GM23338 (cell line): ENCODE measurements around the gene BRD7.

Experiments used
- EZH2 ChIP-seq: fragments of 200-600 bp; sonication (generic); IDR thresholded peaks from one replicate; pipeline ENCODE4 v1.8.0; 2017; ENCODE audit warnings: antibody characterized with exemption, mild to moderate bottlenecking, low read depth; ENCODE audit not compliant: unreplicated experiment
- JUNB ChIP-seq: IDR thresholded peaks from one replicate; pipeline ENCODE4 v1.6.1; 2016; ENCODE audit warnings: antibody characterized with exemption; ENCODE audit not compliant: unreplicated experiment
- POLR2AphosphoS5 ChIP-seq: IDR thresholded peaks from 2 replicates; pipeline ENCODE4 v1.6.1; 2016; ENCODE audit warnings: antibody characterized with exemption, low read depth
- ZNF331 ChIP-seq: fragments of 250-450 bp; sonication (Bioruptor Pico); IDR thresholded peaks from 2 replicates; pipeline ENCODE4 v1.5.0; 2020; ENCODE audit warnings: low read depth, mild to moderate bottlenecking, moderate library complexity
- TF ChIP-seq, protein P1 (sequence below), 2 experiments: fragments of 200-600 bp in 1 of 2; sonication (generic) in 1 of 2; conservative IDR thresholded peaks; 2 replicates each; pipeline versions ENCODE4 v1.5.1 to v1.6.1; 2016 to 2017; ENCODE audit warnings: antibody characterized with exemption in 2 of 2, low read depth in 2 of 2, mild to moderate bottlenecking in 2 of 2, moderate library complexity in 1 of 2
- TF ChIP-seq, protein P2 (sequence below): IDR thresholded peaks from 2 replicates; pipeline ENCODE4 v1.6.1; 2016; ENCODE audit warnings: antibody characterized with exemption

DNA sequence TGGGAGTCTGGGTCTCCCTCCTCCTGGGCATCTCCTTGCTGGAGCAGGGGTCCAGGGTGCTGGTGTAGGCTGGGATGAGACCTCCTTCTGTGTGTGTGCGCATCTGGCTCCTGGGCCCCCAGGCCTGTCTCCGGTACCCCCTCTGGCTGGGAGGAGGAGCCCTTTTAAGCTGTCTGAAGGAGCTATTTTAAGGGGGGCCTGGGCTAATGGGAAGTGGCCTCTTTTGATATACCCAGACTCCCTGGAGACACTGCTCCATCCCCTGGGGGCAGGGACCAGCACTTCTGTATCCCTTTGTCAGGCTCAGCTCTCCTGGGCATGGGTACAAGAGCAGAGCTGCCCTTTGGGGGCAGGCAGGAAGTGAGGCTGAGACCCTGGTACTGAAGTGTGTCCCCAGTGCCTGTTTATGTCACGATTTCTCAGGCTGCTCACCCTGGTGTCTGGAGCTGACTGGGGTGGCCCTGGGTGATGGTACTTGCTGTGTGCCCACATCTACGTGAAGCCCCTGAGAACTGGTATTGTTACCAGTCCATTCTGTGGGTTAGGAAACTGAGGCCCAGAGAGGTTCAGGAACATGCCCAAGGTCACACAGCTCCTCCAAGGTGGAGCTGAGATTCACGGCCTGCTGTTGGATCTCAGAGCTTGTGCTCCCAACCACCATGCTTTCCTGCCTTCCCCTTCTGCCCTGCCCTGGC is 96.0 kb downstream of the BRD7 start:
- TF ChIP-seq, protein P1, sequence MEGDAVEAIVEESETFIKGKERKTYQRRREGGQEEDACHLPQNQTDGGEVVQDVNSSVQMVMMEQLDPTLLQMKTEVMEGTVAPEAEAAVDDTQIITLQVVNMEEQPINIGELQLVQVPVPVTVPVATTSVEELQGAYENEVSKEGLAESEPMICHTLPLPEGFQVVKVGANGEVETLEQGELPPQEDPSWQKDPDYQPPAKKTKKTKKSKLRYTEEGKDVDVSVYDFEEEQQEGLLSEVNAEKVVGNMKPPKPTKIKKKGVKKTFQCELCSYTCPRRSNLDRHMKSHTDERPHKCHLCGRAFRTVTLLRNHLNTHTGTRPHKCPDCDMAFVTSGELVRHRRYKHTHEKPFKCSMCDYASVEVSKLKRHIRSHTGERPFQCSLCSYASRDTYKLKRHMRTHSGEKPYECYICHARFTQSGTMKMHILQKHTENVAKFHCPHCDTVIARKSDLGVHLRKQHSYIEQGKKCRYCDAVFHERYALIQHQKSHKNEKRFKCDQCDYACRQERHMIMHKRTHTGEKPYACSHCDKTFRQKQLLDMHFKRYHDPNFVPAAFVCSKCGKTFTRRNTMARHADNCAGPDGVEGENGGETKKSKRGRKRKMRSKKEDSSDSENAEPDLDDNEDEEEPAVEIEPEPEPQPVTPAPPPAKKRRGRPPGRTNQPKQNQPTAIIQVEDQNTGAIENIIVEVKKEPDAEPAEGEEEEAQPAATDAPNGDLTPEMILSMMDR (conservative IDR thresholded peaks at IDR 0.05; ENCODE audit: low read depth in 2 of 2) = no peak
- no peak for TF ChIP-seq EZH2
- TF ChIP-seq, protein P2, sequence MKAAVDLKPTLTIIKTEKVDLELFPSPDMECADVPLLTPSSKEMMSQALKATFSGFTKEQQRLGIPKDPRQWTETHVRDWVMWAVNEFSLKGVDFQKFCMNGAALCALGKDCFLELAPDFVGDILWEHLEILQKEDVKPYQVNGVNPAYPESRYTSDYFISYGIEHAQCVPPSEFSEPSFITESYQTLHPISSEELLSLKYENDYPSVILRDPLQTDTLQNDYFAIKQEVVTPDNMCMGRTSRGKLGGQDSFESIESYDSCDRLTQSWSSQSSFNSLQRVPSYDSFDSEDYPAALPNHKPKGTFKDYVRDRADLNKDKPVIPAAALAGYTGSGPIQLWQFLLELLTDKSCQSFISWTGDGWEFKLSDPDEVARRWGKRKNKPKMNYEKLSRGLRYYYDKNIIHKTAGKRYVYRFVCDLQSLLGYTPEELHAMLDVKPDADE = no peak
- no peak for TF ChIP-seq ZNF331 (CRISPR knock-in tag)
- no peak for TF ChIP-seq JUNB
- TF ChIP-seq POLR2AphosphoS5 = no peak
